HG03139 (cell line): ENCODE data around the gene CCDC102B.

Experiments
- ATAC-seq: cut with Tn5 transposase; IDR thresholded peaks from one replicate; pipeline ENCODE4 v1.9.1; 2021; ENCODE audit not compliant: unreplicated experiment

Gene CCDC102B

GRCh38 chr18:69071680-69072079 lies 273.8 kb downstream of the CCDC102B start:
- no peak for ATAC-seq

DNA sequence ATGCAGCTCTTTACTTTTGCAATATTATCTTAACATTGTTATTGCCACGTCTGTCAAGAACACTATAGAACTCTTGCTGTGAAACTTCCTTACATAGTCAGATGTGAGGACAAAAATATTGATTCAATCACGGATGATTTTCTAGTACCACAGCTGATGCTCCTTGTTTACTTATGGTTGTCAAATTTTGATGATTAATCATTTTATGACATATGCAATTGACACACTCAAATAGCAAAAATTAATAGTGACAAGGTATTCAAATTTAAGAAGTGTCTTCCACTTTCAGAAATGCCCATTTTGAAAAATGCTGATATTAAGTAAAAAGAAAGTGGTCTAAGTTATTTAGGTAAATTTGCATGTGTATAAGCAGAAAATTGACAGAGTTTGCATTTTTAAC lies 284.0 kb downstream of the CCDC102B start:
- ATAC-seq, result no peak

- no peak for ATAC-seq
Observed at GRCh38 chr18:69082499-69082898, 284.6 kb downstream of the CCDC102B start.

- no peak for ATAC-seq
Observed at GRCh38 chr18:69085951-69086350, 288.1 kb downstream of the CCDC102B start.

GRCh38 chr18:69088973-69089372 lies 291.1 kb downstream of the CCDC102B start:
- no peak for ATAC-seq

GRCh38 chr18:69097349-69097748 lies 299.5 kb downstream of the CCDC102B start:
- ATAC-seq, result no peak

DNA sequence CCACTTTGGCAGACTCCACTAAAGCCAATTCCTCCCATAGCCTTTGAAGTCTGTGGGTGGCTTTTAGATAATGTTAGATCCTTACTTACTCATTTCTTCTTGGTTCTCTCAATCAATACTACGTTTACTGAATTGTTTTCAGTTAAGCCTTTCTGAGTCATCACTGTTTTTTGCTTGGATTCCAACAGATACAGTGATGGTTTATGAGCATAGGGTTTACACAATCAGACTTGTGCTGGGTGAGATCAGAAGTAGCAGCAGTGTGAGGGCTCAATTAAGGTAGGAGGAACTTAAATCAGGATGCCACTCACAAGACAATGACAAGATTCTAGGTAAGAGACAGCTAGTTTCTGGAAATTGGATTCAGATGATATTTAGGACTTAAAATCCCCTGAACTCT lies 305.1 kb downstream of the CCDC102B start:
- no peak for ATAC-seq
